HL-60 (cell line): ENCODE data around the gene GRID1.

Source experiments
- DNase-seq, 2 experiments: peaks; one replicate each; pipeline ENCODE4 v3.0.0-alpha.2; 2010 to 2020; ENCODE audit warnings: low read depth in 1 of 2, low spot score in 1 of 2
- H3K27ac ChIP-seq: fragments of 250-450 bp; sonication (Bioruptor Pico); replicated peaks from 2 replicates; pipeline ENCODE4 v1.5.1; 2020; ENCODE audit warnings: mild to moderate bottlenecking, moderate library complexity
- H3K27me3 ChIP-seq: fragments of 250-450 bp; sonication (Bioruptor Pico); 2 replicates; pipeline ENCODE4 v1.5.1; 2021; ENCODE audit warnings: mild to moderate bottlenecking, moderate library complexity; ENCODE audit not compliant: insufficient read depth, poor library complexity, severe bottlenecking
- H3K4me3 ChIP-seq: replicated peaks from 2 replicates; pipeline ENCODE4 v1.5.1; 2011; ENCODE audit warnings: mild to moderate bottlenecking, control low read depth, low read length; ENCODE audit not compliant: insufficient read depth
- CTCF ChIP-seq: IDR thresholded peaks from one replicate; pipeline ENCODE4 v1.5.1; 2011; ENCODE audit warnings: low read length, control low read depth, inconsistent platforms; ENCODE audit not compliant: insufficient read depth
- GABPA ChIP-seq: IDR thresholded peaks from 2 replicates; pipeline ENCODE4 v1.6.1; 2012; ENCODE audit warnings: low read depth
- POLR2AphosphoS5 ChIP-seq: IDR thresholded peaks from 2 replicates; pipeline ENCODE4 v1.6.1; 2012; ENCODE audit warnings: low read depth
- REST ChIP-seq: IDR thresholded peaks from 2 replicates; pipeline ENCODE4 v1.6.1; 2012; ENCODE audit warnings: low read depth; ENCODE audit not compliant: insufficient replicate concordance
- SPI1 ChIP-seq: IDR thresholded peaks from 2 replicates; pipeline ENCODE4 v1.6.1; 2012; ENCODE audit warnings: low read depth, mild to moderate bottlenecking, borderline replicate concordance

Gene GRID1

GRCh38 chr10:86130041-86130440 is 236.6 kb downstream of the GRID1 start:
- no peak overlapping the region for H3K27ac ChIP-seq
- no peak for DNase-seq
- no peaks in the 10 kb centered on the region for H3K27me3 ChIP-seq
- TF ChIP-seq SPI1 (no peak), POLR2AphosphoS5 (no peak), GABPA (no peak), CTCF (no peak), REST (no peak)
- no peak overlapping the region for H3K4me3 ChIP-seq

- TF ChIP-seq GABPA (no peak), SPI1 (no peak), REST (no peak), CTCF (no peak), POLR2AphosphoS5 (no peak)
- H3K27ac ChIP-seq = no peak overlapping the region
- H3K4me3 ChIP-seq = no peak overlapping the region
- DNase-seq = no peak
- H3K27me3 ChIP-seq = no peaks in the 10 kb centered on the region
Measured at GRCh38 chr10:86128360-86128759, 238.2 kb downstream of the GRID1 start.

- H3K27me3 ChIP-seq = no peaks in the 10 kb centered on the region
- no peak overlapping the region for H3K4me3 ChIP-seq
- no peak for TF ChIP-seq POLR2AphosphoS5
- no peak for TF ChIP-seq REST
- no peak for TF ChIP-seq SPI1
- no peak for TF ChIP-seq GABPA
- TF ChIP-seq CTCF = no peak
- H3K27ac ChIP-seq = no peak overlapping the region
- no peak for DNase-seq
Measured at GRCh38 chr10:86127274-86127819, 239.2 kb downstream of the GRID1 start.
